K562 (cell line): ENCODE measurements around the gene UGT2B17. TPM values are rescaled to one million over a fixed set of nuclear protein-coding genes. Genes with fewer than 3 reads are reported as not detected.

Source experiments
- ATAC-seq: fragments of 200-7000 bp; cut with Tn5 transposase; 3 replicates; pipeline ENCODE4 v1.9.1; 2020; ENCODE audit warnings: moderate library complexity
- BruUV-seq: library from RNA; stranded (reverse); fragments of 400-500 nt; replicated peaks from 2 replicates; lab custom pipeline; 2021; lab: Mats Ljungman, UMichigan
- CTCF ChIA-PET: fragments of 300-600 bp; formaldehyde crosslinking; extraction: SDS; loops from one replicate; lab custom pipeline; 2021; ENCODE audit warnings: low intra/inter-chr PET ratio; lab: Yijun Ruan, JAX
- POLR2A ChIA-PET: fragments of 300-600, 350-650 bp; sonication (Branson Sonifier 250); formaldehyde crosslinking; extraction: SDS; loops from one replicate; lab custom pipeline; 2021; ENCODE audit warnings: antibody characterized with exemption, inconsistent platforms; lab: Yijun Ruan, JAX
- DNase-seq, 4 experiments: peaks; one replicate each; pipeline versions ENCODE4 v3.0.0 to v3.0.0-alpha.2; 2011 to 2018; ENCODE audit warnings: low spot score in 3 of 4, mixed read lengths in 3 of 4; ENCODE audit errors: extremely low read depth in 1 of 4
- FAIRE-seq: peaks from 2 replicates; lab custom pipeline; 2011; peaks lifted over from hg19 to GRCh38; lab: Jason Lieb, UNC
- H2AFZ ChIP-seq: 2 replicates; pipeline ENCODE4 v1.6.0; 2011; ENCODE audit warnings: low read depth, low read length, control low read depth, inconsistent platforms
- H3K27ac ChIP-seq: fragments of 200-600 bp; 3 replicates; pipeline ENCODE4 v1.8.0; 2011; ENCODE audit warnings: low read depth, mild to moderate bottlenecking, control low read depth, inconsistent platforms, low read length, moderate library complexity, mixed read lengths; ENCODE audit errors: extremely low read depth
- H3K27me3 ChIP-seq, 2 experiments: fragments of 300-600 bp in 1 of 2; 2 replicates in 1 of 2; 3 replicates in 1 of 2; pipeline versions ENCODE4 v1.6.0 to v1.8.0; 2011; ENCODE audit warnings: inconsistent platforms in 2 of 2, low read length in 2 of 2, mild to moderate bottlenecking in 1 of 2, mixed read lengths in 1 of 2, moderate library complexity in 1 of 2; ENCODE audit not compliant: control insufficient read depth in 2 of 2, insufficient read depth in 2 of 2
- H3K36me3 ChIP-seq: fragments of 300-600 bp; 3 replicates; pipeline ENCODE4 v1.8.0; 2011; ENCODE audit warnings: mild to moderate bottlenecking, low read length, inconsistent platforms; ENCODE audit not compliant: control insufficient read depth, insufficient read depth
- H3K4me1 ChIP-seq, 2 experiments: fragments of 200-600 bp in 1 of 2; replicated peaks in 1 of 2; 2 replicates in 1 of 2; 3 replicates in 1 of 2; pipeline versions ENCODE4 v1.5.1 to v1.8.0; 2011; ENCODE audit warnings: inconsistent platforms in 2 of 2, low read length in 2 of 2, mild to moderate bottlenecking in 1 of 2, mixed read lengths in 1 of 2, moderate library complexity in 1 of 2; ENCODE audit not compliant: control insufficient read depth in 2 of 2, insufficient read depth in 2 of 2
- H3K4me2 ChIP-seq: 2 replicates; pipeline ENCODE4 v1.6.1; 2011; ENCODE audit warnings: low read length, control low read depth, inconsistent platforms, mixed read lengths; ENCODE audit not compliant: insufficient read depth
- H3K4me3 ChIP-seq: fragments of 200-600 bp; sonication (generic), shearing (Covaris generic); 2 replicates; pipeline ENCODE4 v1.5.1; 2016; ENCODE audit warnings: control low read depth, inconsistent platforms
- H3K79me2 ChIP-seq: fragments of 200-600 bp; 3 replicates; pipeline ENCODE4 v1.8.0; 2011; ENCODE audit warnings: low read length, inconsistent platforms; ENCODE audit not compliant: control insufficient read depth, insufficient read depth
- H3K9ac ChIP-seq, 2 experiments: 2 replicates each; pipeline versions ENCODE4 v1.6.0 to v1.6.1; 2011; ENCODE audit warnings: low read depth in 2 of 2, low read length in 2 of 2, control low read depth in 1 of 2, inconsistent platforms in 1 of 2, mild to moderate bottlenecking in 1 of 2, mixed read lengths in 1 of 2; ENCODE audit not compliant: insufficient read depth in 1 of 2
- H3K9me1 ChIP-seq: one replicate; pipeline ENCODE4 v1.6.0; 2011; ENCODE audit warnings: inconsistent platforms, mild to moderate bottlenecking, low read length, moderate library complexity; ENCODE audit not compliant: control insufficient read depth, insufficient read depth
- H3K9me3 ChIP-seq: replicated peaks from 2 replicates; pipeline ENCODE4 v1.5.1; 2011; ENCODE audit warnings: low read depth, low read length, inconsistent platforms; ENCODE audit not compliant: control insufficient read depth, insufficient read depth
- H4K20me1 ChIP-seq: replicated peaks from 2 replicates; pipeline ENCODE4 v1.6.1; 2011; ENCODE audit warnings: low read length, inconsistent platforms, mixed read lengths; ENCODE audit not compliant: control insufficient read depth, insufficient read depth
- EHMT2 ChIP-seq: fragments of 450-650 bp; IDR thresholded peaks from 2 replicates; pipeline ENCODE4 v1.6.1; 2018; ENCODE audit warnings: antibody characterized with exemption
- ETV1 ChIP-seq: fragments of 450-650 bp; conservative IDR thresholded peaks from 2 replicates; pipeline ENCODE4 v1.6.1; 2016; ENCODE audit warnings: missing genetic modification characterization, control low read depth, low read depth, missing compliant biosample characterization
- KAT8 ChIP-seq: fragments of 450-650 bp; IDR thresholded peaks from 2 replicates; pipeline ENCODE4 v1.6.1; 2016; ENCODE audit warnings: low read depth, mild to moderate bottlenecking
- MECOM ChIP-seq: fragments of 250-450 bp; sonication (Bioruptor Pico); IDR thresholded peaks from 2 replicates; pipeline ENCODE4 v1.8.0; 2022; ENCODE audit warnings: inconsistent platforms
- MTA3 ChIP-seq: fragments of 450-650 bp; formaldehyde crosslinking; IDR thresholded peaks from 2 replicates; pipeline ENCODE4 v1.6.1; 2017; ENCODE audit warnings: mild to moderate bottlenecking, borderline replicate concordance
- PML ChIP-seq: IDR thresholded peaks from 2 replicates; pipeline ENCODE4 v1.6.1; 2012; ENCODE audit warnings: low read length, inconsistent platforms
- POLR3G ChIP-seq: IDR thresholded peaks from 2 replicates; pipeline ENCODE4 v1.6.1; 2011; ENCODE audit not compliant: insufficient read length, insufficient replicate concordance; ENCODE audit errors: extremely low read depth
- PTTG1 ChIP-seq: fragments of 450-650 bp; IDR thresholded peaks from 2 replicates; pipeline ENCODE4 v1.6.1; 2016; ENCODE audit warnings: low read depth, mild to moderate bottlenecking, missing genetic modification characterization, missing compliant biosample characterization
- RBM39 ChIP-seq: fragments of 200-400 bp; formaldehyde crosslinking; optimal IDR thresholded peaks from 2 replicates; pipeline ENCODE3; 2018; ENCODE audit warnings: low read depth, low read length
- ZNF124 ChIP-seq: sonication (generic); formaldehyde crosslinking; IDR thresholded peaks from 2 replicates; pipeline ENCODE4 v1.8.1; 2022; ENCODE audit warnings: missing genetic modification reagents
- ZNF143 ChIP-seq: sonication (generic); formaldehyde crosslinking; IDR thresholded peaks from 2 replicates; pipeline ENCODE4 v1.9.0; 2022; ENCODE audit warnings: mild to moderate bottlenecking, missing genetic modification reagents
- ZNF184 ChIP-seq: sonication (generic); formaldehyde crosslinking; IDR thresholded peaks from 2 replicates; pipeline ENCODE4 v1.5.0; 2020; ENCODE audit warnings: missing genetic modification reagents
- WGBS: fragments of 100-300 bp; shearing (Covaris generic); methylation state at CpG from one replicate; pipeline ENCODE4 v1.1.6; 2016; ENCODE audit warnings: low coverage, mixed read lengths; ENCODE audit not compliant: insufficient coverage; ENCODE audit errors: missing lambda C conversion rate; 5-methylcytosine and 5-hydroxymethylcytosine counted together
- in situ Hi-C: fragments of 300-500 bp; cut with MboI; formaldehyde crosslinking; loops from 4 replicates; pipeline ENCODE4 v1.15.0; 2018; ENCODE audit warnings: inconsistent platforms, mixed read lengths
- intact Hi-C: fragments of 100-400 bp; cut with micrococcal nuclease; formaldehyde crosslinking; loops from 2 replicates; pipeline ENCODE4 v1.14.2; 2022
- polyA plus RNA-seq, 8 experiments: library from polyadenylated mRNA; depleted of rRNA in 4 of 8; stranded (reverse) in 5 of 8; unstranded in 3 of 8; fragments of >200 nt; fragmentation: Nextera tagmentation in 2 of 8; fragmentation: Illumina TruSeq in 1 of 8; extraction: Ambion mirVana in 2 of 8; extraction: Trizol in 1 of 8; gene quantifications; 2 replicates each; pipeline versions ENCODE4 v1.2.1 to v1.2.3, GENCODE V29; 2011 to 2014; ENCODE audit warnings: inconsistent platforms in 1 of 8, missing spikeins in 1 of 8
- total RNA-seq, 7 experiments: library from RNA; depleted of rRNA in 6 of 7; stranded (reverse); fragments of >200 nt in 6 of 7; fragmentation: Illumina TruSeq in 2 of 7; extraction: Trizol in 2 of 7; gene quantifications; 2 replicates each; pipeline versions ENCODE4 v1.2.1 to v1.2.3, GENCODE V29; 2011 to 2021; ENCODE audit warnings: low replicate concordance in 1 of 7

Gene UGT2B17
- total and polyA plus RNA-seq, 9 of the 15 experiments (the other 6 are each of a cell fraction or from before 2014, with no cell fraction given), result 0.11 TPM; not detected in 8

GRCh38 chr4:68489338-68489737, 86.8 kb downstream of the UGT2B17 start:
- intact Hi-C loops, result no loop called here
- FAIRE-seq (no peak), ATAC-seq (no peak)

More at GRCh38 chr4:68489338-68489737, 86.8 kb downstream of the UGT2B17 start:
- no peak for DNase-seq
- WGBS, result 0% methylated on average over 5 of the region's 5 CpGs
- Histone ChIP-seq H3K9me1 (no peaks in the 10 kb centered on the region), H3K27me3 (no peaks in the 10 kb centered on the region), H4K20me1 (no peaks in the 10 kb centered on the region), H3K4me1 (no peaks in the 10 kb centered on the region), H2AFZ (no peak overlapping the region), H3K4me2 (no peak overlapping the region), H3K36me3 (no peaks in the 10 kb centered on the region), H3K79me2 (no peaks in the 10 kb centered on the region), H3K4me3 (no peak overlapping the region), H3K9ac (no peak overlapping the region), H3K9me3 (no peaks in the 10 kb centered on the region), H3K27ac (no peak overlapping the region)
- TF ChIP-seq RBM39 (no peak), MTA3 (no peak), PTTG1 (tag) (no peak), ETV1 (tag) (no peak), ZNF124 (CRISPR knock-in tag) (no peak), ZNF143 (CRISPR knock-in tag) (no peak), MECOM (CRISPR knock-in tag) (no peak), PML (no peak), POLR3G (no peak), KAT8 (no peak), ZNF184 (CRISPR knock-in tag) (no peak), EHMT2 (no peak)
- CTCF ChIA-PET, result no interaction called here
- POLR2A ChIA-PET, result no interaction called here
- in situ Hi-C loops, result no loop called here
- no TSS peak for BruUV-seq

Other genes with a start within 250 kb of the UGT2B17 start
- gene YTHDC1, start 226.2 kb downstream of the UGT2B17 start, total RNA-seq (2014; rRNA removed), result 41.1 and 48.5 TPM in 2 replicates
- gene YTHDC1, start 226.2 kb downstream of the UGT2B17 start, total RNA-seq (2014; rRNA removed; fragmentation: Illumina TruSeq; extraction: Trizol), result 56.4 and 65.1 TPM in 2 replicates
- 54.3 and 54.8 TPM in 2 replicates for gene YTHDC1, start 226.2 kb downstream of the UGT2B17 start, total RNA-seq (2015; rRNA removed; fragmentation: Illumina TruSeq; extraction: Trizol)
- gene YTHDC1, start 226.2 kb downstream of the UGT2B17 start, total RNA-seq (2021), result 41.0 and 51.7 TPM in 2 replicates
- 52.1 and 55.7 TPM in 2 replicates for gene YTHDC1, start 226.2 kb downstream of the UGT2B17 start, polyA plus RNA-seq (2011; rRNA removed)
- gene YTHDC1, start 226.2 kb downstream of the UGT2B17 start, polyA plus RNA-seq (2014; fragmentation: Illumina TruSeq; extraction: Trizol), result 57.2 and 65.4 TPM in 2 replicates
- gene YTHDC1, start 226.2 kb downstream of the UGT2B17 start, polyA plus RNA-seq (2014; fragmentation: Nextera tagmentation; extraction: Ambion mirVana), result 10 to 100 TPM in 1 of 2 experiments, 1 to 10 TPM in 1; 9.8 to 15.8 TPM
- 42.3 and 51.7 TPM in 2 replicates for gene YTHDC1, start 226.2 kb downstream of the UGT2B17 start, polyA plus RNA-seq (2014; rRNA removed)
- not detected in 2 replicates for gene TMPRSS11E, start 128.9 kb downstream of the UGT2B17 start, total RNA-seq (2014; rRNA removed)
- gene TMPRSS11E, start 128.9 kb downstream of the UGT2B17 start, total RNA-seq (2014; rRNA removed; fragmentation: Illumina TruSeq; extraction: Trizol), result not detected in 2 replicates
- not detected in 2 replicates for gene TMPRSS11E, start 128.9 kb downstream of the UGT2B17 start, total RNA-seq (2015; rRNA removed; fragmentation: Illumina TruSeq; extraction: Trizol)
- gene TMPRSS11E, start 128.9 kb downstream of the UGT2B17 start, total RNA-seq (2021), result not detected in 2 replicates
- gene TMPRSS11E, start 128.9 kb downstream of the UGT2B17 start, polyA plus RNA-seq (2011; rRNA removed), result not detected in 2 replicates
- gene TMPRSS11E, start 128.9 kb downstream of the UGT2B17 start, polyA plus RNA-seq (2014; fragmentation: Illumina TruSeq; extraction: Trizol), result not detected in 2 replicates
- gene TMPRSS11E, start 128.9 kb downstream of the UGT2B17 start, polyA plus RNA-seq (2014; fragmentation: Nextera tagmentation; extraction: Ambion mirVana), result not detected
- not detected in 2 replicates for gene TMPRSS11E, start 128.9 kb downstream of the UGT2B17 start, polyA plus RNA-seq (2014; rRNA removed)
- gene UGT2B15, start 94.3 kb upstream of the UGT2B17 start, total RNA-seq (2014; rRNA removed), result not detected in 2 replicates
- gene UGT2B15, start 94.3 kb upstream of the UGT2B17 start, total RNA-seq (2014; rRNA removed; fragmentation: Illumina TruSeq; extraction: Trizol), result not detected in 2 replicates
- gene UGT2B15, start 94.3 kb upstream of the UGT2B17 start, total RNA-seq (2015; rRNA removed; fragmentation: Illumina TruSeq; extraction: Trizol), result not detected in 2 replicates
- 0.16 TPM in 1 of 2 replicates, not detected in the other for gene UGT2B15, start 94.3 kb upstream of the UGT2B17 start, total RNA-seq (2021)
- gene UGT2B15, start 94.3 kb upstream of the UGT2B17 start, polyA plus RNA-seq (2011; rRNA removed), result not detected in 2 replicates
- not detected in 2 replicates for gene UGT2B15, start 94.3 kb upstream of the UGT2B17 start, polyA plus RNA-seq (2014; fragmentation: Illumina TruSeq; extraction: Trizol)
- under 1 TPM; 0.06 to 0.10 TPM for gene UGT2B15, start 94.3 kb upstream of the UGT2B17 start, polyA plus RNA-seq (2014; fragmentation: Nextera tagmentation; extraction: Ambion mirVana)
- gene UGT2B15, start 94.3 kb upstream of the UGT2B17 start, polyA plus RNA-seq (2014; rRNA removed), result not detected in 2 replicates
- gene UGT2B10, start 239.7 kb upstream of the UGT2B17 start, total RNA-seq (2014; rRNA removed), result not detected in 2 replicates
- not detected in 2 replicates for gene UGT2B10, start 239.7 kb upstream of the UGT2B17 start, total RNA-seq (2014; rRNA removed; fragmentation: Illumina TruSeq; extraction: Trizol)
- not detected in 2 replicates for gene UGT2B10, start 239.7 kb upstream of the UGT2B17 start, total RNA-seq (2015; rRNA removed; fragmentation: Illumina TruSeq; extraction: Trizol)
- gene UGT2B10, start 239.7 kb upstream of the UGT2B17 start, total RNA-seq (2021), result 0.16 and 0.18 TPM in 2 replicates
- not detected in 2 replicates for gene UGT2B10, start 239.7 kb upstream of the UGT2B17 start, polyA plus RNA-seq (2011; rRNA removed)
- gene UGT2B10, start 239.7 kb upstream of the UGT2B17 start, polyA plus RNA-seq (2014; fragmentation: Illumina TruSeq; extraction: Trizol), result not detected in 2 replicates
- not detected for gene UGT2B10, start 239.7 kb upstream of the UGT2B17 start, polyA plus RNA-seq (2014; fragmentation: Nextera tagmentation; extraction: Ambion mirVana)
- not detected in 2 replicates for gene UGT2B10, start 239.7 kb upstream of the UGT2B17 start, polyA plus RNA-seq (2014; rRNA removed)